K562 (cell line): ENCODE measurements around the gene PTH1R. TPM values are rescaled to one million over a fixed set of nuclear protein-coding genes. Genes with fewer than 3 reads are reported as not detected.

Source experiments
- ATAC-seq: fragments of 200-7000 bp; cut with Tn5 transposase; 3 replicates; pipeline ENCODE4 v1.9.1; 2020; ENCODE audit warnings: moderate library complexity
- BruUV-seq: library from RNA; stranded (reverse); fragments of 400-500 nt; replicated peaks from 2 replicates; lab custom pipeline; 2021; lab: Mats Ljungman, UMichigan
- CTCF ChIA-PET: fragments of 300-600 bp; formaldehyde crosslinking; extraction: SDS; loops from one replicate; lab custom pipeline; 2021; ENCODE audit warnings: low intra/inter-chr PET ratio; lab: Yijun Ruan, JAX
- POLR2A ChIA-PET: fragments of 300-600, 350-650 bp; sonication (Branson Sonifier 250); formaldehyde crosslinking; extraction: SDS; loops from one replicate; lab custom pipeline; 2021; ENCODE audit warnings: antibody characterized with exemption, inconsistent platforms; lab: Yijun Ruan, JAX
- DNase-seq, 4 experiments: peaks; one replicate each; pipeline versions ENCODE4 v3.0.0 to v3.0.0-alpha.2; 2011 to 2018; ENCODE audit warnings: low spot score in 3 of 4, mixed read lengths in 3 of 4; ENCODE audit errors: extremely low read depth in 1 of 4
- FAIRE-seq: peaks from 2 replicates; lab custom pipeline; 2011; peaks lifted over from hg19 to GRCh38; lab: Jason Lieb, UNC
- H2AFZ ChIP-seq: 2 replicates; pipeline ENCODE4 v1.6.0; 2011; ENCODE audit warnings: low read depth, low read length, control low read depth, inconsistent platforms
- H3K27ac ChIP-seq: fragments of 200-600 bp; 3 replicates; pipeline ENCODE4 v1.8.0; 2011; ENCODE audit warnings: low read depth, mild to moderate bottlenecking, control low read depth, inconsistent platforms, low read length, moderate library complexity, mixed read lengths; ENCODE audit errors: extremely low read depth
- H3K27me3 ChIP-seq, 2 experiments: fragments of 300-600 bp in 1 of 2; 2 replicates in 1 of 2; 3 replicates in 1 of 2; pipeline versions ENCODE4 v1.6.0 to v1.8.0; 2011; ENCODE audit warnings: inconsistent platforms in 2 of 2, low read length in 2 of 2, mild to moderate bottlenecking in 1 of 2, mixed read lengths in 1 of 2, moderate library complexity in 1 of 2; ENCODE audit not compliant: control insufficient read depth in 2 of 2, insufficient read depth in 2 of 2
- H3K36me3 ChIP-seq: fragments of 300-600 bp; 3 replicates; pipeline ENCODE4 v1.8.0; 2011; ENCODE audit warnings: mild to moderate bottlenecking, low read length, inconsistent platforms; ENCODE audit not compliant: control insufficient read depth, insufficient read depth
- H3K4me1 ChIP-seq, 2 experiments: fragments of 200-600 bp in 1 of 2; replicated peaks in 1 of 2; 2 replicates in 1 of 2; 3 replicates in 1 of 2; pipeline versions ENCODE4 v1.5.1 to v1.8.0; 2011; ENCODE audit warnings: inconsistent platforms in 2 of 2, low read length in 2 of 2, mild to moderate bottlenecking in 1 of 2, mixed read lengths in 1 of 2, moderate library complexity in 1 of 2; ENCODE audit not compliant: control insufficient read depth in 2 of 2, insufficient read depth in 2 of 2
- H3K4me2 ChIP-seq: 2 replicates; pipeline ENCODE4 v1.6.1; 2011; ENCODE audit warnings: low read length, control low read depth, inconsistent platforms, mixed read lengths; ENCODE audit not compliant: insufficient read depth
- H3K4me3 ChIP-seq: fragments of 200-600 bp; sonication (generic), shearing (Covaris generic); 2 replicates; pipeline ENCODE4 v1.5.1; 2016; ENCODE audit warnings: control low read depth, inconsistent platforms
- H3K79me2 ChIP-seq: fragments of 200-600 bp; 3 replicates; pipeline ENCODE4 v1.8.0; 2011; ENCODE audit warnings: low read length, inconsistent platforms; ENCODE audit not compliant: control insufficient read depth, insufficient read depth
- H3K9ac ChIP-seq, 2 experiments: 2 replicates each; pipeline versions ENCODE4 v1.6.0 to v1.6.1; 2011; ENCODE audit warnings: low read depth in 2 of 2, low read length in 2 of 2, control low read depth in 1 of 2, inconsistent platforms in 1 of 2, mild to moderate bottlenecking in 1 of 2, mixed read lengths in 1 of 2; ENCODE audit not compliant: insufficient read depth in 1 of 2
- H3K9me1 ChIP-seq: one replicate; pipeline ENCODE4 v1.6.0; 2011; ENCODE audit warnings: inconsistent platforms, mild to moderate bottlenecking, low read length, moderate library complexity; ENCODE audit not compliant: control insufficient read depth, insufficient read depth
- H3K9me3 ChIP-seq: replicated peaks from 2 replicates; pipeline ENCODE4 v1.5.1; 2011; ENCODE audit warnings: low read depth, low read length, inconsistent platforms; ENCODE audit not compliant: control insufficient read depth, insufficient read depth
- H4K20me1 ChIP-seq: replicated peaks from 2 replicates; pipeline ENCODE4 v1.6.1; 2011; ENCODE audit warnings: low read length, inconsistent platforms, mixed read lengths; ENCODE audit not compliant: control insufficient read depth, insufficient read depth
- SMARCA4 ChIP-seq: fragments of 450-650 bp; IDR thresholded peaks from 2 replicates; pipeline ENCODE4 v1.6.1; 2016
- WGBS: fragments of 100-300 bp; shearing (Covaris generic); methylation state at CpG from one replicate; pipeline ENCODE4 v1.1.6; 2016; ENCODE audit warnings: low coverage, mixed read lengths; ENCODE audit not compliant: insufficient coverage; ENCODE audit errors: missing lambda C conversion rate; 5-methylcytosine and 5-hydroxymethylcytosine counted together
- in situ Hi-C: fragments of 300-500 bp; cut with MboI; formaldehyde crosslinking; loops from 4 replicates; pipeline ENCODE4 v1.15.0; 2018; ENCODE audit warnings: inconsistent platforms, mixed read lengths
- intact Hi-C: fragments of 100-400 bp; cut with micrococcal nuclease; formaldehyde crosslinking; loops from 2 replicates; pipeline ENCODE4 v1.14.2; 2022
- polyA plus RNA-seq, 8 experiments: library from polyadenylated mRNA; depleted of rRNA in 4 of 8; stranded (reverse) in 5 of 8; unstranded in 3 of 8; fragments of >200 nt; fragmentation: Nextera tagmentation in 2 of 8; fragmentation: Illumina TruSeq in 1 of 8; extraction: Ambion mirVana in 2 of 8; extraction: Trizol in 1 of 8; gene quantifications; 2 replicates each; pipeline versions ENCODE4 v1.2.1 to v1.2.3, GENCODE V29; 2011 to 2014; ENCODE audit warnings: inconsistent platforms in 1 of 8, missing spikeins in 1 of 8
- total RNA-seq, 7 experiments: library from RNA; depleted of rRNA in 6 of 7; stranded (reverse); fragments of >200 nt in 6 of 7; fragmentation: Illumina TruSeq in 2 of 7; extraction: Trizol in 2 of 7; gene quantifications; 2 replicates each; pipeline versions ENCODE4 v1.2.1 to v1.2.3, GENCODE V29; 2011 to 2021; ENCODE audit warnings: low replicate concordance in 1 of 7
- TF ChIP-seq, protein P1 (sequence below), 2 experiments: fragments of 450-650 bp; formaldehyde crosslinking in 1 of 2; IDR thresholded peaks; 2 replicates each; pipeline versions ENCODE4 v1.4.0 to v1.6.1; 2014 to 2020; ENCODE audit warnings: mild to moderate bottlenecking in 2 of 2, borderline replicate concordance in 1 of 2, low read depth in 1 of 2

Gene PTH1R
- total and polyA plus RNA-seq, 9 of the 15 experiments (the other 6 are each of a cell fraction or from before 2014, with no cell fraction given): not detected

GRCh38 chr3:46896386-46896785 lies 18.9 kb downstream of the PTH1R start:
- Histone ChIP-seq H3K27ac (no peak overlapping the region), H2AFZ (no peak overlapping the region), H3K36me3 (no peaks in the 10 kb centered on the region), H3K9ac (no peak overlapping the region), H3K4me2 (no peak overlapping the region), H3K9me3 (no peaks in the 10 kb centered on the region), H3K4me1 (peaks cover 0 to 36% of the 10 kb centered on the region in 2 experiments; a peak in 2 of 5 replicates), H3K4me3 (no peak overlapping the region), H3K9me1 (no peaks in the 10 kb centered on the region), H3K27me3 (peaks cover 13 to 60% of the 10 kb centered on the region in 2 experiments; a peak in 4 of 5 replicates), H3K79me2 (no peaks in the 10 kb centered on the region), H4K20me1 (peaks cover 33% of the 10 kb centered on the region)
- in situ Hi-C loops (loop anchor here (5.0 kb wide), 1 partner anchor 179 kb away; the partner anchor contains the start of gene PRSS50), intact Hi-C loops (loop anchor here (5.0 kb wide), 1 partner anchor 49 kb away; no protein-coding TSS in a partner anchor)
- ATAC-seq (no peak), DNase-seq (no peak), FAIRE-seq (no peak)
- POLR2A ChIA-PET: interaction anchor here (0.7 kb wide), 1 partner anchor 15 kb away, joined by 3 read pairs; no protein-coding TSS in a partner anchor
- 0% methylated on average over 5 of the region's 5 CpGs for WGBS
- TF ChIP-seq SMARCA4: no peak
- TF ChIP-seq, protein P1, sequence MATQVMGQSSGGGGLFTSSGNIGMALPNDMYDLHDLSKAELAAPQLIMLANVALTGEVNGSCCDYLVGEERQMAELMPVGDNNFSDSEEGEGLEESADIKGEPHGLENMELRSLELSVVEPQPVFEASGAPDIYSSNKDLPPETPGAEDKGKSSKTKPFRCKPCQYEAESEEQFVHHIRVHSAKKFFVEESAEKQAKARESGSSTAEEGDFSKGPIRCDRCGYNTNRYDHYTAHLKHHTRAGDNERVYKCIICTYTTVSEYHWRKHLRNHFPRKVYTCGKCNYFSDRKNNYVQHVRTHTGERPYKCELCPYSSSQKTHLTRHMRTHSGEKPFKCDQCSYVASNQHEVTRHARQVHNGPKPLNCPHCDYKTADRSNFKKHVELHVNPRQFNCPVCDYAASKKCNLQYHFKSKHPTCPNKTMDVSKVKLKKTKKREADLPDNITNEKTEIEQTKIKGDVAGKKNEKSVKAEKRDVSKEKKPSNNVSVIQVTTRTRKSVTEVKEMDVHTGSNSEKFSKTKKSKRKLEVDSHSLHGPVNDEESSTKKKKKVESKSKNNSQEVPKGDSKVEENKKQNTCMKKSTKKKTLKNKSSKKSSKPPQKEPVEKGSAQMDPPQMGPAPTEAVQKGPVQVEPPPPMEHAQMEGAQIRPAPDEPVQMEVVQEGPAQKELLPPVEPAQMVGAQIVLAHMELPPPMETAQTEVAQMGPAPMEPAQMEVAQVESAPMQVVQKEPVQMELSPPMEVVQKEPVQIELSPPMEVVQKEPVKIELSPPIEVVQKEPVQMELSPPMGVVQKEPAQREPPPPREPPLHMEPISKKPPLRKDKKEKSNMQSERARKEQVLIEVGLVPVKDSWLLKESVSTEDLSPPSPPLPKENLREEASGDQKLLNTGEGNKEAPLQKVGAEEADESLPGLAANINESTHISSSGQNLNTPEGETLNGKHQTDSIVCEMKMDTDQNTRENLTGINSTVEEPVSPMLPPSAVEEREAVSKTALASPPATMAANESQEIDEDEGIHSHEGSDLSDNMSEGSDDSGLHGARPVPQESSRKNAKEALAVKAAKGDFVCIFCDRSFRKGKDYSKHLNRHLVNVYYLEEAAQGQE (IDR thresholded peaks at IDR 0.05; ENCODE audit: borderline replicate concordance): peak; percentile 29; the same call in 1 of the 2 replicates
- TF ChIP-seq, protein P1 (CRISPR knock-in tag; IDR thresholded peaks at IDR 0.05; ENCODE audit: low read depth): no peak
- no TSS peak for BruUV-seq
- CTCF ChIA-PET: interaction anchor here (3.2 kb wide), 1 partner anchor 191 kb away, joined by 27 read pairs; no protein-coding TSS in a partner anchor
